PC-3 (cell line): ENCODE results near the gene PRSS27.

ENCODE experiments used
- EZH2 ChIP-seq: fragments of 300-600 bp; sonication (generic); IDR thresholded peaks from one replicate; pipeline ENCODE4 v1.6.1; 2017; ENCODE audit warnings: antibody characterized with exemption, mild to moderate bottlenecking, low read length; ENCODE audit not compliant: unreplicated experiment
- EZH2phosphoT487 ChIP-seq: fragments of 300-600 bp; sonication (generic); IDR thresholded peaks from 2 replicates; pipeline ENCODE4 v1.6.1; 2018; ENCODE audit warnings: mild to moderate bottlenecking, antibody characterized with exemption, low read length, borderline replicate concordance
- TF ChIP-seq, protein P1 (sequence below): fragments of 300-600 bp; sonication (generic); conservative IDR thresholded peaks from 2 replicates; pipeline ENCODE4 v1.5.1; 2017; ENCODE audit warnings: antibody characterized with exemption, low read depth, mild to moderate bottlenecking, low read length

DNA sequence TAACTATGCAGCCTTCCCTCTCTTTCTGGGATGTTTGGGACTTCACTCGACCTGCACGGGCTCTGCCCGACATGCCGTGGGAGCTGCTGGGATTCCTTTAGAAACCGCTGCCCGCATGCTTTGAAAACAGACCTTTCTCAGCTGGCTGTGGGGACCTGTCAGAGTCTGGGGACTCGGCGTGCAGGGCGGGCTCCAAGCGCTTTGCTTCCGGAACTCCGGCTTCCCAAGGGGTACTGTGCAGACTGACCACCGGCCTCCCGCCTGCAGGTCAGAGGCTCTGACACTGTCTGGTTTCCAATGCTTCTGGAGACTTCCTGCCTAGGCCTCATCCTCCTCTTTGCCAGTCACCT is 11.8 kb downstream of the PRSS27 start:
- TF ChIP-seq, protein P1, sequence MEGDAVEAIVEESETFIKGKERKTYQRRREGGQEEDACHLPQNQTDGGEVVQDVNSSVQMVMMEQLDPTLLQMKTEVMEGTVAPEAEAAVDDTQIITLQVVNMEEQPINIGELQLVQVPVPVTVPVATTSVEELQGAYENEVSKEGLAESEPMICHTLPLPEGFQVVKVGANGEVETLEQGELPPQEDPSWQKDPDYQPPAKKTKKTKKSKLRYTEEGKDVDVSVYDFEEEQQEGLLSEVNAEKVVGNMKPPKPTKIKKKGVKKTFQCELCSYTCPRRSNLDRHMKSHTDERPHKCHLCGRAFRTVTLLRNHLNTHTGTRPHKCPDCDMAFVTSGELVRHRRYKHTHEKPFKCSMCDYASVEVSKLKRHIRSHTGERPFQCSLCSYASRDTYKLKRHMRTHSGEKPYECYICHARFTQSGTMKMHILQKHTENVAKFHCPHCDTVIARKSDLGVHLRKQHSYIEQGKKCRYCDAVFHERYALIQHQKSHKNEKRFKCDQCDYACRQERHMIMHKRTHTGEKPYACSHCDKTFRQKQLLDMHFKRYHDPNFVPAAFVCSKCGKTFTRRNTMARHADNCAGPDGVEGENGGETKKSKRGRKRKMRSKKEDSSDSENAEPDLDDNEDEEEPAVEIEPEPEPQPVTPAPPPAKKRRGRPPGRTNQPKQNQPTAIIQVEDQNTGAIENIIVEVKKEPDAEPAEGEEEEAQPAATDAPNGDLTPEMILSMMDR = no peak
- TF ChIP-seq EZH2 (no peak), EZH2phosphoT487 (no peak)
